ENCODE data around the gene SRRT.

SRRT gene

DNA sequence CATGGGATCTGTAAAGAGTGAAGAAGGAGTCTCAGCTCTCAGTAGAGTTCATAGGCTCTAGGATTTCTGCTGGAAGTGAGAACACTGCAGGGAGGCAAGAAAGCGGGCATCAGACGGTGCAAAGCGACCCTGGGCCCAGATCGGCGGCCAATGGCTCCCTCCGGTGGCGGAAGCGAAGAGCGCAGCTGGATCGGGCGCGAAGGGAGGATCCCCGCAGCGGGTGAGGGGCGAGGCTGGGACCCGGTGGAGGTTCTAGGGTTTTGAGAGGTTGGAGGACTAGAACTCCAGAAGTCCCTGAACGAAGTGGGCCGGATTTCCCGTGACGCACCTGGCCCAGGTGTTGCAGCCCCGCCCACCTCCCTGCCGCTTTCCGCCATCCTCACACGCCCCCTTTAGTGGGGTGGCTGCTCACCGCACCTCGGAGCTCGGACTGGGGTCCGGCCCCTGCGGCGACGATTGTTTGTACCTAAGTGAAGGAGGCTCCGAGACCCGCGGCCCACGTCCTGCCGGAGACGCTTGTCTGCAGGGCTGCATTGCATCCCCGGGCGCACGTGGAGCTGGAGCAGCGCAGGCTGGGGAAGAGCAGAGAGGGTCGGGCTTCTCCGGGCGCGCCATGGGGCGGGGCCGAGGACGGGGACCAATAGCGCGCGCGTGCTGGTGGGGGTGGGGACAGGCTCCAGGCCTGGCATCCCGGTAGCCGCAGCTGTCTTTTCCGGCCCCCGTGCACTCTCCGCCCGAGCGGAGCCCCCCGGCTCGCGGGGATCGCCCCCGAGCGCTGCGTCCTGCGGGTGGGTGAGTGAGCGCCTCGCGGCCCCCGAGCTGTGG, 22.6 kb upstream of the SRRT start, which contains the start of gene SLC12A9 (continued):
- TF ChIP-seq, protein P1, sequence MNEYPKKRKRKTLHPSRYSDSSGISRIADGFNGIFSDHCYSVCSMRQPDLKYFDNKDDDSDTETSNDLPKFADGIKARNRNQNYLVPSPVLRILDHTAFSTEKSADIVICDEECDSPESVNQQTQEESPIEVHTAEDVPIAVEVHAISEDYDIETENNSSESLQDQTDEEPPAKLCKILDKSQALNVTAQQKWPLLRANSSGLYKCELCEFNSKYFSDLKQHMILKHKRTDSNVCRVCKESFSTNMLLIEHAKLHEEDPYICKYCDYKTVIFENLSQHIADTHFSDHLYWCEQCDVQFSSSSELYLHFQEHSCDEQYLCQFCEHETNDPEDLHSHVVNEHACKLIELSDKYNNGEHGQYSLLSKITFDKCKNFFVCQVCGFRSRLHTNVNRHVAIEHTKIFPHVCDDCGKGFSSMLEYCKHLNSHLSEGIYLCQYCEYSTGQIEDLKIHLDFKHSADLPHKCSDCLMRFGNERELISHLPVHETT (tag by site-specific recombination; IDR thresholded peaks at IDR 0.05) = no peak
- TF ChIP-seq KLF7 (tag by site-specific recombination; IDR thresholded peaks at IDR 0.05; ENCODE audit: borderline replicate concordance) (peak; percentile 79), ZNF112 (tag by site-specific recombination; IDR thresholded peaks at IDR 0.05) (no peak), SCRT2 (tag by site-specific recombination; IDR thresholded peaks at IDR 0.05) (no peak), ZNF777 (tag by site-specific recombination; IDR thresholded peaks at IDR 0.05; ENCODE audit: borderline replicate concordance) (no peak), ZNF140 (tag by site-specific recombination; IDR thresholded peaks at IDR 0.05) (no peak), ZNF157 (tag by site-specific recombination; IDR thresholded peaks at IDR 0.05) (no peak), ZNF585B (tag by site-specific recombination; IDR thresholded peaks at IDR 0.05) (no peak), ZNF48 (tag by site-specific recombination; IDR thresholded peaks at IDR 0.05) (no peak), ZBTB1 (tag by site-specific recombination; IDR thresholded peaks at IDR 0.05) (no peak), RBAK (tag by site-specific recombination; IDR thresholded peaks at IDR 0.05) (no peak), ZNF747 (tag by site-specific recombination; IDR thresholded peaks at IDR 0.05) (no peak), FEZF1 (tag by site-specific recombination; IDR thresholded peaks at IDR 0.05) (no peak), ZNF221 (tag by site-specific recombination; IDR thresholded peaks at IDR 0.05; ENCODE audit: borderline replicate concordance) (no peak), SP2 (tag by site-specific recombination; IDR thresholded peaks at IDR 0.05) (peak; percentile 88), ZNF311 (tag by site-specific recombination; IDR thresholded peaks at IDR 0.05; ENCODE audit: borderline replicate concordance) (no peak), ZNF548 (tag by site-specific recombination; IDR thresholded peaks at IDR 0.05) (no peak), WT1 (tag by site-specific recombination; IDR thresholded peaks at IDR 0.05) (peak; percentile 58), ZNF670 (tag by site-specific recombination; IDR thresholded peaks at IDR 0.05; ENCODE audit: low read depth) (no peak), ZNF239 (tag by site-specific recombination; IDR thresholded peaks at IDR 0.05) (no peak), ZNF701 (tag by site-specific recombination; IDR thresholded peaks at IDR 0.05) (0 out of 2 replicates have a peak, but pooled peaks have one; percentile 26), ZFP69B (tag by site-specific recombination; IDR thresholded peaks at IDR 0.05) (0 out of 2 replicates have a peak, but pooled peaks have one; percentile 33), OVOL3 (tag by site-specific recombination; IDR thresholded peaks at IDR 0.05) (0 out of 2 replicates have a peak, but pooled peaks have one; percentile 20), ZNF830 (tag by site-specific recombination; IDR thresholded peaks at IDR 0.05; ENCODE audit: low read depth) (no peak), MEIS1 (CRISPR knock-in tag; IDR thresholded peaks at IDR 0.05; ENCODE audit: borderline replicate concordance) (no peak), ZNF324 (tag by site-specific recombination; IDR thresholded peaks at IDR 0.05) (peak; percentile 74), ZNF23 (tag by site-specific recombination; IDR thresholded peaks at IDR 0.05; ENCODE audit: borderline replicate concordance) (no peak), KLF10 (tag by site-specific recombination; IDR thresholded peaks at IDR 0.05) (peak; percentile 97)
- TF ChIP-seq, protein P2, sequence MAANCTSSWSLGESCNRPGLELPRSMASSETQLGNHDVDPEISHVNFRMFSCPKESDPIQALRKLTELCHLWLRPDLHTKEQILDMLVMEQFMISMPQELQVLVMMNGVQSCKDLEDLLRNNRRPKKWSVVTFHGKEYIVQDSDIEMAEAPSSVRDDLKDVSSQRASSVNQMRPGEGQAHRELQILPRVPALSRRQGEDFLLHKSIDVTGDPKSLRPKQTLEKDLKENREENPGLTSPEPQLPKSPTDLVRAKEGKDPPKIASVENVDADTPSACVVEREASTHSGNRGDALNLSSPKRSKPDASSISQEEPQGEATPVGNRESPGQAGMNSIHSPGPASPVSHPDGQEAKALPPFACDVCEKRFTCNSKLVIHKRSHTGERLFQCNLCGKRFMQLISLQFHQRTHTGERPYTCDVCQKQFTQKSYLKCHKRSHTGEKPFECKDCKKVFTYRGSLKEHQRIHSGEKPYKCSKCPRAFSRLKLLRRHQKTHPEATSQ (tag by site-specific recombination; IDR thresholded peaks at IDR 0.05) = peak; percentile 40; the same call in 1 of the 2 replicates
- TF ChIP-seq, protein P3, sequence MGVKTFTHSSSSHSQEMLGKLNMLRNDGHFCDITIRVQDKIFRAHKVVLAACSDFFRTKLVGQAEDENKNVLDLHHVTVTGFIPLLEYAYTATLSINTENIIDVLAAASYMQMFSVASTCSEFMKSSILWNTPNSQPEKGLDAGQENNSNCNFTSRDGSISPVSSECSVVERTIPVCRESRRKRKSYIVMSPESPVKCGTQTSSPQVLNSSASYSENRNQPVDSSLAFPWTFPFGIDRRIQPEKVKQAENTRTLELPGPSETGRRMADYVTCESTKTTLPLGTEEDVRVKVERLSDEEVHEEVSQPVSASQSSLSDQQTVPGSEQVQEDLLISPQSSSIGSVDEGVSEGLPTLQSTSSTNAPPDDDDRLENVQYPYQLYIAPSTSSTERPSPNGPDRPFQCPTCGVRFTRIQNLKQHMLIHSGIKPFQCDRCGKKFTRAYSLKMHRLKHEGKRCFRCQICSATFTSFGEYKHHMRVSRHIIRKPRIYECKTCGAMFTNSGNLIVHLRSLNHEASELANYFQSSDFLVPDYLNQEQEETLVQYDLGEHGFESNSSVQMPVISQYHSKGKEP (tag by site-specific recombination; IDR thresholded peaks at IDR 0.05) = no peak
- TF ChIP-seq, protein P4, sequence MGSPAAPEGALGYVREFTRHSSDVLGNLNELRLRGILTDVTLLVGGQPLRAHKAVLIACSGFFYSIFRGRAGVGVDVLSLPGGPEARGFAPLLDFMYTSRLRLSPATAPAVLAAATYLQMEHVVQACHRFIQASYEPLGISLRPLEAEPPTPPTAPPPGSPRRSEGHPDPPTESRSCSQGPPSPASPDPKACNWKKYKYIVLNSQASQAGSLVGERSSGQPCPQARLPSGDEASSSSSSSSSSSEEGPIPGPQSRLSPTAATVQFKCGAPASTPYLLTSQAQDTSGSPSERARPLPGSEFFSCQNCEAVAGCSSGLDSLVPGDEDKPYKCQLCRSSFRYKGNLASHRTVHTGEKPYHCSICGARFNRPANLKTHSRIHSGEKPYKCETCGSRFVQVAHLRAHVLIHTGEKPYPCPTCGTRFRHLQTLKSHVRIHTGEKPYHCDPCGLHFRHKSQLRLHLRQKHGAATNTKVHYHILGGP (tag by site-specific recombination; IDR thresholded peaks at IDR 0.05) = no peak
- TF ChIP-seq, protein P5, sequence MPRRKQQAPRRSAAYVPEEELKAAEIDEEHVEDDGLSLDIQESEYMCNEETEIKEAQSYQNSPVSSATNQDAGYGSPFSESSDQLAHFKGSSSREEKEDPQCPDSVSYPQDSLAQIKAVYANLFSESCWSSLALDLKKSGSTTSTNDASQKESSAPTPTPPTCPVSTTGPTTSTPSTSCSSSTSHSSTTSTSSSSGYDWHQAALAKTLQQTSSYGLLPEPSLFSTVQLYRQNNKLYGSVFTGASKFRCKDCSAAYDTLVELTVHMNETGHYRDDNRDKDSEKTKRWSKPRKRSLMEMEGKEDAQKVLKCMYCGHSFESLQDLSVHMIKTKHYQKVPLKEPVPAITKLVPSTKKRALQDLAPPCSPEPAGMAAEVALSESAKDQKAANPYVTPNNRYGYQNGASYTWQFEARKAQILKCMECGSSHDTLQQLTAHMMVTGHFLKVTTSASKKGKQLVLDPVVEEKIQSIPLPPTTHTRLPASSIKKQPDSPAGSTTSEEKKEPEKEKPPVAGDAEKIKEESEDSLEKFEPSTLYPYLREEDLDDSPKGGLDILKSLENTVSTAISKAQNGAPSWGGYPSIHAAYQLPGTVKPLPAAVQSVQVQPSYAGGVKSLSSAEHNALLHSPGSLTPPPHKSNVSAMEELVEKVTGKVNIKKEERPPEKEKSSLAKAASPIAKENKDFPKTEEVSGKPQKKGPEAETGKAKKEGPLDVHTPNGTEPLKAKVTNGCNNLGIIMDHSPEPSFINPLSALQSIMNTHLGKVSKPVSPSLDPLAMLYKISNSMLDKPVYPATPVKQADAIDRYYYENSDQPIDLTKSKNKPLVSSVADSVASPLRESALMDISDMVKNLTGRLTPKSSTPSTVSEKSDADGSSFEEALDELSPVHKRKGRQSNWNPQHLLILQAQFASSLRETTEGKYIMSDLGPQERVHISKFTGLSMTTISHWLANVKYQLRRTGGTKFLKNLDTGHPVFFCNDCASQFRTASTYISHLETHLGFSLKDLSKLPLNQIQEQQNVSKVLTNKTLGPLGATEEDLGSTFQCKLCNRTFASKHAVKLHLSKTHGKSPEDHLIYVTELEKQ (tag by site-specific recombination; IDR thresholded peaks at IDR 0.05; ENCODE audit: borderline replicate concordance) = no peak

All from HEK293 (cell line).